ENCODE data around the gene CCDC61. TPM values are rescaled to one million over a fixed set of nuclear protein-coding genes. Genes with fewer than 3 reads are reported as not detected.

CCDC61 gene
- total RNA-seq, 1 donor from 2014 or later = 36.3 TPM

- H3K9me3 ChIP-seq = no peaks in the 10 kb centered on the region
- no peak for DNase-seq (ENCODE audit: extremely low spot score in 2 of 2)
- no peaks in the 10 kb centered on the region for H3K27me3 ChIP-seq
- no peak for TF ChIP-seq POLR2AphosphoS5 (IDR thresholded peaks at IDR 0.05; ENCODE audit: insufficient read depth in 1 of 2, low read depth in 1 of 2)
- H3K36me3 ChIP-seq = no peaks in the 10 kb centered on the region
- no peak overlapping the region for H3K27ac ChIP-seq
- no peak overlapping the region for H3K4me3 ChIP-seq
- intact Hi-C loops (cut with DNase I) = no loop called here
- peaks cover 2% of the 10 kb centered on the region for H3K4me1 ChIP-seq
Observed at GRCh38 chr19:46022061-46022430, 26.8 kb downstream of the CCDC61 start.

- Histone ChIP-seq H3K36me3 (no peaks in the 10 kb centered on the region), H3K9me3 (no peaks in the 10 kb centered on the region), H3K27me3 (no peaks in the 10 kb centered on the region), H3K27ac (no peak within 1 kb of the TSS), H3K4me3 (no peak within 1 kb of the TSS), H3K4me1 (no peaks in the 10 kb centered on the region)
- no peak for DNase-seq (ENCODE audit: extremely low spot score in 2 of 2)
- no peak for TF ChIP-seq CTCF (IDR thresholded peaks at IDR 0.05)
- no peak for TF ChIP-seq POLR2A (IDR thresholded peaks at IDR 0.05)
- no peak for TF ChIP-seq POLR2AphosphoS5 (IDR thresholded peaks at IDR 0.05; ENCODE audit: insufficient read depth in 1 of 2, low read depth in 1 of 2)
- intact Hi-C loops (cut with DNase I) = no loop called here
Observed at GRCh38 chr19:46022431-46023310, 27.4 kb downstream of the CCDC61 start, which contains the start of gene PGLYRP1. Gene PGLYRP1, minus strand, starts transcription at chr19:46023053. Its CDS starts 32 bp downstream, at chr19:46023021.

- TF ChIP-seq POLR2A (IDR thresholded peaks at IDR 0.05) = no peak
- no peaks in the 10 kb centered on the region for H3K36me3 ChIP-seq
- no peak for DNase-seq (ENCODE audit: extremely low spot score in 2 of 2)
- no peak overlapping the region for H3K4me3 ChIP-seq
- no peaks in the 10 kb centered on the region for H3K4me1 ChIP-seq
- intact Hi-C loops (cut with DNase I) = no loop called here
- no peaks in the 10 kb centered on the region for H3K27me3 ChIP-seq
- H3K27ac ChIP-seq = no peak overlapping the region
- no peaks in the 10 kb centered on the region for H3K9me3 ChIP-seq
Observed at GRCh38 chr19:46023311-46023779, 28.1 kb downstream of the CCDC61 start.

- Histone ChIP-seq H3K4me1 (no peaks in the 10 kb centered on the region), H3K4me3 (no peak overlapping the region), H3K9me3 (no peaks in the 10 kb centered on the region), H3K36me3 (no peaks in the 10 kb centered on the region), H3K27me3 (no peaks in the 10 kb centered on the region), H3K27ac (no peak overlapping the region)
- intact Hi-C loops (cut with DNase I) = loop anchor here (5.0 kb wide), 1 partner anchor 241 kb away; no protein-coding TSS in a partner anchor
- TF ChIP-seq POLR2AphosphoS5 (IDR thresholded peaks at IDR 0.05; ENCODE audit: insufficient read depth in 1 of 2, low read depth in 1 of 2) (no peak), POLR2A (IDR thresholded peaks at IDR 0.05) (no peak), CTCF (IDR thresholded peaks at IDR 0.05) (no peak)
- no peak for DNase-seq (ENCODE audit: extremely low spot score in 2 of 2)
Observed at GRCh38 chr19:46025835-46026234, 30.6 kb downstream of the CCDC61 start.

- no peak overlapping the region for H3K27ac ChIP-seq
- no peaks in the 10 kb centered on the region for H3K27me3 ChIP-seq
- H3K4me1 ChIP-seq = no peaks in the 10 kb centered on the region
- intact Hi-C loops (cut with DNase I) = no loop called here
- H3K9me3 ChIP-seq = no peaks in the 10 kb centered on the region
- no peak overlapping the region for H3K4me3 ChIP-seq
- no peak for TF ChIP-seq CTCF (IDR thresholded peaks at IDR 0.05)
- TF ChIP-seq POLR2AphosphoS5 (IDR thresholded peaks at IDR 0.05; ENCODE audit: insufficient read depth in 1 of 2, low read depth in 1 of 2) = no peak
- no peak for TF ChIP-seq POLR2A (IDR thresholded peaks at IDR 0.05)
- no peak for DNase-seq (ENCODE audit: extremely low spot score in 2 of 2)
- H3K36me3 ChIP-seq = no peaks in the 10 kb centered on the region
Observed at GRCh38 chr19:46030812-46031550, 35.7 kb downstream of the CCDC61 start.
